ENCODE data around the gene ZNF689. TPM values are rescaled to one million over a fixed set of nuclear protein-coding genes. Genes with fewer than 3 reads are reported as not detected.

Gene ZNF689
- total RNA-seq, 4 donors from 2014 or later, result 7.8 to 11.7 (median 10.0) TPM

- TF ChIP-seq POLR2A (IDR thresholded peaks at IDR 0.05), result no peak
- TF ChIP-seq EP300 (IDR thresholded peaks at IDR 0.05), result no peak
- TF ChIP-seq CTCF (IDR thresholded peaks at IDR 0.05), result no peak
These were observed 55.5 kb downstream of the ZNF689 start for GRCh38 chr16:30554557-30555314.

GRCh38 chr16:30553393-30553899, 56.7 kb downstream of the ZNF689 start:
- 80 to 100% methylated on average over 2 of the region's 2 CpGs for WGBS, 2 donors
- DNase-seq (ENCODE audit: low spot score in 2 of 2), result no peak
- peaks cover 0 to 37% (median 6%) of the 10 kb centered on the region in 3 donors for H3K36me3 ChIP-seq
- no peaks in the 10 kb centered on the region for H3K9me3 ChIP-seq
- H3K4me1 ChIP-seq, result peaks cover 0 to 41% (median 7%) of the 10 kb centered on the region in 4 donors
- no peaks in the 10 kb centered on the region for H3K27me3 ChIP-seq
- no peak overlapping the region for H3K4me3 ChIP-seq
- no peak overlapping the region for H3K27ac ChIP-seq
- TF ChIP-seq CTCF (IDR thresholded peaks at IDR 0.05) (no peak), POLR2A (IDR thresholded peaks at IDR 0.05) (no peak), EP300 (IDR thresholded peaks at IDR 0.05) (no peak)

More at GRCh38 chr16:30554557-30555314, 55.5 kb downstream of the ZNF689 start:
- WGBS, 2 donors, result 89 to 94% methylated on average over 16 to 18 of the region's 18 CpGs
- H3K27me3 ChIP-seq, result no peaks in the 10 kb centered on the region
- H3K27ac ChIP-seq, result no peak overlapping the region
- peaks cover 0 to 37% (median 6%) of the 10 kb centered on the region in 3 donors for H3K36me3 ChIP-seq
- no peak for DNase-seq (ENCODE audit: low spot score in 2 of 2)
- peaks cover 0 to 46% (median 9%) of the 10 kb centered on the region in 4 donors for H3K4me1 ChIP-seq
- no peaks in the 10 kb centered on the region for H3K9me3 ChIP-seq
- no peak overlapping the region for H3K4me3 ChIP-seq

- Histone ChIP-seq H3K4me1 (peaks cover 0 to 41% (median 7%) of the 10 kb centered on the region in 4 donors), H3K4me3 (no peak overlapping the region), H3K27ac (no peak overlapping the region), H3K27me3 (no peaks in the 10 kb centered on the region), H3K9me3 (no peaks in the 10 kb centered on the region), H3K36me3 (peaks cover 0 to 37% (median 6%) of the 10 kb centered on the region in 3 donors)
- WGBS, 2 donors, result 79 to 90% methylated on average over 4 of the region's 4 CpGs
- DNase-seq (ENCODE audit: low spot score in 2 of 2), result no peak
- TF ChIP-seq POLR2A (IDR thresholded peaks at IDR 0.05) (no peak), CTCF (IDR thresholded peaks at IDR 0.05) (no peak), EP300 (IDR thresholded peaks at IDR 0.05) (no peak)
These were observed 57.2 kb downstream of the ZNF689 start for GRCh38 chr16:30552956-30553355.

Small RNA genes lying within 50 kb of the gene (small RNA-seq; reads per million reads assigned to genes)
- gene AC093249.1, result not detected
- not detected for gene AC093249.4

Other genes with a start within 250 kb of the ZNF689 start
- 10 to 100 TPM; 25.6 to 52.2 (median 31.1) TPM for gene TBC1D10B, start 239.9 kb downstream of the ZNF689 start, total RNA-seq
- not detected for gene MYL11, start 235.6 kb downstream of the ZNF689 start, total RNA-seq
- 1 to 10 TPM in 3 of 4 donors, not detected in 1; 1.4 to 4.8 (median 3.6) TPM for gene SEPTIN1, start 227.8 kb downstream of the ZNF689 start, total RNA-seq
- gene ZNF48, start 215.0 kb downstream of the ZNF689 start, total RNA-seq, result 1 to 10 TPM; 5.5 to 7.5 (median 7.3) TPM
- 10 to 100 TPM; 35.8 to 48.2 (median 43.0) TPM for gene ZNF771, start 202.8 kb downstream of the ZNF689 start, total RNA-seq
- 10 to 100 TPM; 12.1 to 20.7 (median 16.1) TPM for gene DCTPP1, start 180.4 kb downstream of the ZNF689 start, total RNA-seq
- gene SEPHS2, start 164.5 kb downstream of the ZNF689 start, total RNA-seq, result 10 to 100 TPM; 26.2 to 36.5 (median 33.5) TPM
- gene ITGAL, start 137.6 kb downstream of the ZNF689 start, total RNA-seq, result 1 to 10 TPM; 2.4 to 8.8 (median 2.9) TPM
- gene ZNF768, start 83.8 kb downstream of the ZNF689 start, total RNA-seq, result 10 to 100 TPM; 22.8 to 40.2 (median 31.8) TPM
- 10 to 100 TPM; 17.4 to 22.2 (median 19.6) TPM for gene ZNF747, start 75.5 kb downstream of the ZNF689 start, total RNA-seq
- 10 to 100 TPM; 12.5 to 16.7 (median 15.3) TPM for gene ZNF764, start 52.0 kb downstream of the ZNF689 start, total RNA-seq
- gene ZNF688, start 38.7 kb downstream of the ZNF689 start, total RNA-seq, result 10 to 100 TPM; 15.7 to 28.6 (median 22.9) TPM
- 10 to 100 TPM; 12.0 to 17.1 (median 14.9) TPM for gene ZNF785, start 24.7 kb downstream of the ZNF689 start, total RNA-seq
- 10 to 100 TPM; 37.4 to 43.7 (median 40.1) TPM for gene PRR14, start 40.6 kb upstream of the ZNF689 start, total RNA-seq
- 10 to 100 TPM; 26.2 to 46.8 (median 31.7) TPM for gene FBRS, start 48.0 kb upstream of the ZNF689 start, total RNA-seq
- gene SRCAP, start 88.8 kb upstream of the ZNF689 start, total RNA-seq, result 10 to 100 TPM; 17.2 to 42.6 (median 31.0) TPM
- gene PHKG2, start 138.0 kb upstream of the ZNF689 start, total RNA-seq, result 10 to 100 TPM; 29.9 to 46.2 (median 33.3) TPM
- 10 to 100 TPM in 1 of 4 donors, 1 to 10 TPM in 3; 3.7 to 12.6 (median 8.2) TPM for gene CFAP119, start 151.7 kb upstream of the ZNF689 start, total RNA-seq
- gene RNF40, start 151.9 kb upstream of the ZNF689 start, total RNA-seq, result 100 to 1,000 TPM in 1 of 4 donors, 10 to 100 TPM in 3; 71.7 to 127 (median 91.5) TPM
- 10 to 100 TPM; 14.7 to 22.2 (median 17.1) TPM for gene ZNF629, start 176.8 kb upstream of the ZNF689 start, total RNA-seq

All from tibial nerve (tissue), 4 donors.